Measurements from ENCODE around the gene ZNF441. TPM values are rescaled to one million over a fixed set of nuclear protein-coding genes. Genes with fewer than 3 reads are reported as not detected.
"Not testable (repeated sequence)": the region's sequence is repeated elsewhere in the genome, so short reads cannot be mapped to it uniquely, and the experiment has no call there.

Gene ZNF441
- total RNA-seq, 2 donors from 2014 or later, result 2.2 to 4.4 TPM

DNA sequence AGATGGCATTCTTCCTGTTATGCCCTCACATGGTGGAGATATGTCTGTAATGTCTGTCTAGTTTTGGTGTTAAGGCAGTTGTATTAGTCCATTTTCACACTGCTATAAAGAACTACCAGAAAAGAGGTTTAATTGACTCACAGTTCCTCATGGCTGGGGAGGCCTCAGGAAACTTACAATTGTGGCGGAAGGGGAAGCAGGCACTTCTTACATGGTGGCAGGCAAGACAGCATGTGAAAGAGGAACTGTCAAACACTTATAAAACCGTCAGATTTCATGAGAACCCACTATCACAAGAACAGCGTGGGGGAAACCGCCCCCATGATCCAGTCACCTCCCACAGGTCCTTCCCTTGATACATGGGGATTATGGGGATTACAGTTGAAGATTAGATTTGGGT lies 3.2 kb downstream of the ZNF441 start:
- Mint-ChIP-seq H3K27me3 (ENCODE audit: insufficient read depth) (peaks cover 39% of the 10 kb centered on the region), H3K9me3 (peaks cover 74% of the 10 kb centered on the region), H3K4me3 (no peak overlapping the region), H3K36me3 (ENCODE audit: low read depth) (peaks cover 2% of the 10 kb centered on the region), H3K4me1 (no peaks in the 10 kb centered on the region), H3K27ac (no peak overlapping the region)
- WGBS, 2 experiments (ENCODE audit: insufficient coverage in 1 of 2, insufficient read length in 1 of 2), result 90 to 91% methylated on average over 2 to 4 of the region's 4 CpGs
- H3K27ac ChIP-seq (ENCODE audit: low read depth, low read length), result no peak overlapping the region
- no peak overlapping the region for H3K9ac ChIP-seq (ENCODE audit: extremely low read depth, low read length, poor library complexity, severe bottlenecking)
- H3K9me3 ChIP-seq (ENCODE audit: control insufficient read depth, low read length), result peaks cover 47% of the 10 kb centered on the region
- DNase-seq, result no peak
- TF ChIP-seq CTCF (conservative IDR thresholded peaks at IDR 0.05), result no peak
- no peaks in the 10 kb centered on the region for H3K4me1 ChIP-seq (ENCODE audit: control insufficient read depth, insufficient read depth, low read length)
- no peak overlapping the region for H3K4me3 ChIP-seq (ENCODE audit: low read length)
- peaks cover 18% of the 10 kb centered on the region for H3K27me3 ChIP-seq (ENCODE audit: control insufficient read depth, insufficient read depth, low read length, poor library complexity, severe bottlenecking)
- H3K36me3 ChIP-seq (ENCODE audit: control insufficient read depth, insufficient read depth, low read length), result no peaks in the 10 kb centered on the region

- Histone ChIP-seq H3K27me3 (ENCODE audit: control insufficient read depth, insufficient read depth, low read length, poor library complexity, severe bottlenecking) (peaks cover 18% of the 10 kb centered on the region), H3K9me3 (ENCODE audit: control insufficient read depth, low read length) (peaks cover 53% of the 10 kb centered on the region)
- peak; percentile 53 for TF ChIP-seq CTCF (conservative IDR thresholded peaks at IDR 0.05)
- not testable (repeated sequence) for H3K4me1 Mint-ChIP-seq; H3K9ac ChIP-seq (ENCODE audit: extremely low read depth, low read length, poor library complexity, severe bottlenecking); H3K27ac Mint-ChIP-seq; H3K4me1 ChIP-seq (ENCODE audit: control insufficient read depth, insufficient read depth, low read length); H3K36me3 Mint-ChIP-seq (ENCODE audit: low read depth); H3K4me3 ChIP-seq (ENCODE audit: low read length); H3K36me3 ChIP-seq (ENCODE audit: control insufficient read depth, insufficient read depth, low read length); H3K4me3 Mint-ChIP-seq; H3K27ac ChIP-seq (ENCODE audit: low read depth, low read length)
- H3K27me3 Mint-ChIP-seq (ENCODE audit: insufficient read depth), result peaks cover 36% of the 10 kb centered on the region
- peaks cover 80% of the 10 kb centered on the region for H3K9me3 Mint-ChIP-seq
- DNase-seq, result peak; percentile 68
- 69 to 71% methylated on average over 9 to 11 of the region's 11 CpGs for WGBS, 2 experiments (ENCODE audit: insufficient coverage in 1 of 2, insufficient read length in 1 of 2)
Measured at GRCh38 chr19:11771520-11771919, 4.7 kb downstream of the ZNF441 start.

GRCh38 chr19:11776669-11777068 lies 9.9 kb downstream of the ZNF441 start:
- not testable (repeated sequence) for H3K27ac ChIP-seq (ENCODE audit: low read depth, low read length); DNase-seq; H3K9ac ChIP-seq (ENCODE audit: extremely low read depth, low read length, poor library complexity, severe bottlenecking); H3K4me3 Mint-ChIP-seq; H3K27me3 Mint-ChIP-seq (ENCODE audit: insufficient read depth); H3K4me3 ChIP-seq (ENCODE audit: low read length); H3K27ac Mint-ChIP-seq; H3K4me1 ChIP-seq (ENCODE audit: control insufficient read depth, insufficient read depth, low read length); H3K27me3 ChIP-seq (ENCODE audit: control insufficient read depth, insufficient read depth, low read length, poor library complexity, severe bottlenecking); H3K4me1 Mint-ChIP-seq
- WGBS, 2 experiments (ENCODE audit: insufficient coverage in 1 of 2, insufficient read length in 1 of 2), result 91 to 94% methylated on average over 11 of the region's 11 CpGs
- Mint-ChIP-seq H3K9me3 (peaks cover 95% of the 10 kb centered on the region), H3K36me3 (ENCODE audit: low read depth) (peaks cover 37% of the 10 kb centered on the region)
- H3K36me3 ChIP-seq (ENCODE audit: control insufficient read depth, insufficient read depth, low read length), result peaks cover 33% of the 10 kb centered on the region
- peaks cover 76% of the 10 kb centered on the region for H3K9me3 ChIP-seq (ENCODE audit: control insufficient read depth, low read length)

GRCh38 chr19:11780431-11781020 lies 13.7 kb downstream of the ZNF441 start:
- Mint-ChIP-seq H3K36me3 (ENCODE audit: low read depth) (peaks cover 42% of the 10 kb centered on the region), H3K27me3 (ENCODE audit: insufficient read depth) (no peaks in the 10 kb centered on the region), H3K9me3 (peaks cover 91% of the 10 kb centered on the region), H3K4me1 (no peaks in the 10 kb centered on the region), H3K4me3 (no peak overlapping the region), H3K27ac (no peak overlapping the region)
- Histone ChIP-seq H3K9me3 (ENCODE audit: control insufficient read depth, low read length) (peaks cover 80% of the 10 kb centered on the region), H3K36me3 (ENCODE audit: control insufficient read depth, insufficient read depth, low read length) (peaks cover 45% of the 10 kb centered on the region), H3K4me3 (ENCODE audit: low read length) (peak overlapping the region; percentile 37), H3K27ac (ENCODE audit: low read depth, low read length) (no peak overlapping the region), H3K4me1 (ENCODE audit: control insufficient read depth, insufficient read depth, low read length) (no peaks in the 10 kb centered on the region), H3K9ac (ENCODE audit: extremely low read depth, low read length, poor library complexity, severe bottlenecking) (no peak overlapping the region), H3K27me3 (ENCODE audit: control insufficient read depth, insufficient read depth, low read length, poor library complexity, severe bottlenecking) (no peaks in the 10 kb centered on the region)
- 96 to 98% methylated on average over 6 to 7 of the region's 7 CpGs for WGBS, 2 experiments (ENCODE audit: insufficient coverage in 1 of 2, insufficient read length in 1 of 2)
- no peak for DNase-seq
- no peak for TF ChIP-seq CTCF (conservative IDR thresholded peaks at IDR 0.05)

Measured in endodermal cell (in vitro differentiated cells).